HepG2 (cell line): Measurements from ENCODE around the gene VEZT. TPM values are rescaled to one million over a fixed set of nuclear protein-coding genes. Genes with fewer than 3 reads are reported as not detected.

Experiments
- ATAC-seq: fragments of 200-7000 bp; cut with Tn5 transposase; 3 replicates; pipeline ENCODE4 v1.9.1; 2020; ENCODE audit warnings: mild to moderate bottlenecking, moderate library complexity
- BruUV-seq: library from RNA; stranded (reverse); fragments of 400-500 nt; replicated peaks from 2 replicates; lab custom pipeline; 2021; lab: Mats Ljungman, UMichigan
- CTCF ChIA-PET: fragments of 300-600 bp; formaldehyde crosslinking; extraction: SDS; loops from one replicate; lab custom pipeline; 2021; ENCODE audit warnings: low total read pairs, inconsistent platforms, low intra/inter-chr PET ratio; lab: Yijun Ruan, JAX
- POLR2A ChIA-PET: fragments of 350-600 bp; sonication (Branson Sonifier 250); formaldehyde crosslinking; loops from one replicate; lab custom pipeline; 2020; ENCODE audit warnings: antibody characterized with exemption, inconsistent platforms; lab: Yijun Ruan, JAX
- DNase-seq: peaks from one replicate; pipeline ENCODE4 v3.0.0-alpha.2; 2015; ENCODE audit warnings: low spot score
- FAIRE-seq: peaks from 3 replicates; lab custom pipeline; 2011; peaks lifted over from hg19 to GRCh38; lab: Jason Lieb, UNC
- H2AFZ ChIP-seq: one replicate; pipeline ENCODE4 v1.6.1; 2011; ENCODE audit warnings: low read length, inconsistent platforms
- H3K27ac ChIP-seq: fragments of 300-600 bp; 3 replicates; pipeline ENCODE4 v1.8.0; 2011; ENCODE audit warnings: mixed run types, mild to moderate bottlenecking, mixed read lengths, low read length, inconsistent platforms; ENCODE audit not compliant: insufficient read depth; ENCODE audit errors: extremely low read length
- H3K27me3 ChIP-seq, 2 experiments: fragments of 200-600 bp in 1 of 2; 2 replicates in 1 of 2; 3 replicates in 1 of 2; pipeline versions ENCODE4 v1.6.0 to v1.8.0; 2011; ENCODE audit warnings: low read length in 2 of 2, mild to moderate bottlenecking in 2 of 2, moderate library complexity in 2 of 2, inconsistent platforms in 1 of 2; ENCODE audit not compliant: insufficient read depth in 2 of 2, control insufficient read depth in 1 of 2
- H3K36me3 ChIP-seq, 2 experiments: fragments of 200-600 bp in 1 of 2; replicated peaks in 1 of 2; 2 replicates in 1 of 2; 3 replicates in 1 of 2; pipeline versions ENCODE4 v1.5.1 to v1.8.0; 2011; ENCODE audit warnings: low read length in 2 of 2, inconsistent platforms in 1 of 2; ENCODE audit not compliant: insufficient read depth in 2 of 2, control insufficient read depth in 1 of 2
- H3K4me1 ChIP-seq: 2 replicates; pipeline ENCODE4 v1.5.1; 2012; ENCODE audit warnings: low read length, inconsistent platforms; ENCODE audit not compliant: insufficient read depth
- H3K4me2 ChIP-seq: 2 replicates; pipeline ENCODE4 v1.6.0; 2011; ENCODE audit warnings: low read depth, low read length, inconsistent platforms
- H3K4me3 ChIP-seq, 3 experiments: fragments of 200-600 bp in 1 of 3; sonication (generic), shearing (Covaris generic) in 1 of 3; replicated peaks in 1 of 3; 2 replicates each; pipeline ENCODE4 v1.5.1; 2011 to 2016; ENCODE audit warnings: low read length in 3 of 3, inconsistent platforms in 2 of 3, low read depth in 2 of 3, mild to moderate bottlenecking in 2 of 3, control low read depth in 1 of 3, mixed read lengths in 1 of 3; ENCODE audit not compliant: insufficient read depth in 1 of 3
- H3K79me2 ChIP-seq: one replicate; pipeline ENCODE4 v1.6.1; 2011; ENCODE audit warnings: low read length, inconsistent platforms; ENCODE audit not compliant: insufficient read depth
- H3K9ac ChIP-seq: 2 replicates; pipeline ENCODE4 v1.6.0; 2011; ENCODE audit warnings: mild to moderate bottlenecking, low read depth, low read length, inconsistent platforms; ENCODE audit not compliant: insufficient read depth
- H3K9me3 ChIP-seq: 2 replicates; pipeline ENCODE4 v1.5.1; 2012; ENCODE audit warnings: mild to moderate bottlenecking, low read length
- H4K20me1 ChIP-seq: 2 replicates; pipeline ENCODE4 v1.6.0; 2011; ENCODE audit warnings: inconsistent platforms, mild to moderate bottlenecking, low read length, moderate library complexity; ENCODE audit not compliant: insufficient read depth
- GTF2F1 ChIP-seq: fragments of 150-350 bp; IDR thresholded peaks from 2 replicates; pipeline ENCODE4 v1.6.1; 2014; ENCODE audit warnings: low read length
- NFRKB ChIP-seq: fragments of 450-650 bp; IDR thresholded peaks from 2 replicates; pipeline ENCODE4 v1.6.1; 2017
- SETDB1 ChIP-seq: sonication (generic); formaldehyde crosslinking; IDR thresholded peaks from 2 replicates; pipeline ENCODE4 v1.5.1; 2020; ENCODE audit warnings: missing genetic modification reagents, mild to moderate bottlenecking, borderline replicate concordance
- ZC3H13 ChIP-seq: sonication (generic); formaldehyde crosslinking; IDR thresholded peaks from 2 replicates; pipeline ENCODE4 v1.8.1; 2023; ENCODE audit warnings: mild to moderate bottlenecking, missing genetic modification reagents, moderate library complexity
- ZNF235 ChIP-seq: sonication (generic); formaldehyde crosslinking; IDR thresholded peaks from 2 replicates; pipeline ENCODE4 v1.8.1; 2023; ENCODE audit warnings: mild to moderate bottlenecking, missing genetic modification reagents, borderline replicate concordance
- ZNF274 ChIP-seq: sonication (generic); formaldehyde crosslinking; IDR thresholded peaks from 2 replicates; pipeline ENCODE4 v1.5.1; 2020; ENCODE audit warnings: mild to moderate bottlenecking, missing genetic modification reagents
- ZNF367 ChIP-seq: sonication (generic); formaldehyde crosslinking; IDR thresholded peaks from 2 replicates; pipeline ENCODE4 v1.4.0; 2020; ENCODE audit warnings: missing genetic modification reagents, borderline replicate concordance
- ZNF737 ChIP-seq: sonication (generic); formaldehyde crosslinking; IDR thresholded peaks from 2 replicates; pipeline ENCODE4 v1.5.0; 2020; ENCODE audit warnings: missing genetic modification reagents, mild to moderate bottlenecking, borderline replicate concordance
- WGBS: methylation state at CpG from one replicate; pipeline ENCODE4 v1.1.6; 2017; ENCODE audit warnings: low lambda C conversion rate; 5-methylcytosine and 5-hydroxymethylcytosine counted together
- in situ Hi-C: cut with HindIII; loops from 2 replicates; pipeline ENCODE4 v1.10.0; 2017; ENCODE audit warnings: low pct_unique_long_range_greater_than_20kb; ENCODE audit not compliant: extremely low pct_ligation_motif_present
- intact Hi-C: fragments of 100-400 bp; cut with micrococcal nuclease; formaldehyde crosslinking; loops from one replicate; pipeline ENCODE4 v1.10.0; 2022; ENCODE audit not compliant: unreplicated experiment
- polyA plus RNA-seq, 8 experiments: library from polyadenylated mRNA; depleted of rRNA in 3 of 8; stranded (reverse) in 7 of 8; unstranded in 1 of 8; fragments of >200 nt; fragmentation: Illumina TruSeq in 4 of 8; extraction: Trizol in 4 of 8; gene quantifications; 2 replicates each; pipeline versions ENCODE4 v1.2.1 to v1.2.3, GENCODE V29; 2011 to 2016; ENCODE audit warnings: low read depth in 4 of 8, missing spikeins in 1 of 8, mixed read lengths in 1 of 8; ENCODE audit not compliant: insufficient read depth in 1 of 8
- total RNA-seq, 5 experiments: library from RNA; depleted of rRNA; stranded (reverse); fragments of >200 nt; fragmentation: Illumina TruSeq; extraction: Trizol; gene quantifications; 2 replicates each; pipeline ENCODE4 v1.2.3, GENCODE V29; 2016; ENCODE audit warnings: low read depth in 1 of 5
- TF ChIP-seq, protein P1 (sequence below): sonication (generic); formaldehyde crosslinking; IDR thresholded peaks from 2 replicates; pipeline ENCODE4 v1.4.0; 2020; ENCODE audit warnings: missing genetic modification reagents, borderline replicate concordance
- TF ChIP-seq, protein P2 (sequence below): sonication (generic); formaldehyde crosslinking; IDR thresholded peaks from 2 replicates; pipeline ENCODE4 v1.5.0; 2020; ENCODE audit warnings: mild to moderate bottlenecking, missing genetic modification reagents, moderate library complexity

The VEZT gene
- total and polyA plus RNA-seq, 2 of the 13 experiments (the other 11 are each of a cell fraction or from before 2014, with no cell fraction given) = 35.5 to 51.6 TPM

DNA sequence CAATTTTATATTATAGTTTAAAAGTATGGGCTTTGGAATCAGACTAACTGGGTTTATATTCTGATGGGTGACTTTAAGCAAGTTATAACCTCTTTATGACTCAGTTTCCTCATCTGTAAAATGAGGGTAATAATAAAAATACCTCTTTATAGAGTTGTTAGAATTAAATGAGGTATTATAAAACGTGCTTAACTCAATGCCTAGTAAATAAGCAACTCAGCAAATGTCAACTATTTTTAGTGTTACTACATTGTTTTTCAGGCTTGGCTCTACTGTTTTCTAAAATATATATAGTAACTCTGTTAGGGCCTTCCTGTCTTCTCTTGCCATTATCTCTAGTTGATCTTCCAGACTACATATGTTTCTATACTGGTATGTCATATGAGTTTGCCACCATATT lies 20.5 kb downstream of the VEZT start:
- peaks cover 28% of the 10 kb centered on the region for H3K4me1 ChIP-seq
- H3K79me2 ChIP-seq = peaks cover 47% of the 10 kb centered on the region
- H3K4me2 ChIP-seq = no peak overlapping the region
- POLR2A ChIA-PET = no interaction called here
- CTCF ChIA-PET = no interaction called here
- no peak overlapping the region for H2AFZ ChIP-seq
- H3K36me3 ChIP-seq = peaks cover 2 to 3% of the 10 kb centered on the region in 2 experiments; a peak in 3 of 5 replicates
- H3K27me3 ChIP-seq = no peaks in the 10 kb centered on the region
- no peak for ATAC-seq
- H3K9me3 ChIP-seq = no peaks in the 10 kb centered on the region
- intact Hi-C loops (no loop called here), in situ Hi-C loops (no loop called here)
- H3K4me3 ChIP-seq = no peak overlapping the region
- 0 out of 2 replicates have a peak, but pooled peaks cover 5% of the 10 kb centered on the region for H4K20me1 ChIP-seq
- BruUV-seq = no TSS peak
- whole genome bisulfite sequencing = 95% methylated on average over 1 of the region's 1 CpG
- TF ChIP-seq, protein P1, sequence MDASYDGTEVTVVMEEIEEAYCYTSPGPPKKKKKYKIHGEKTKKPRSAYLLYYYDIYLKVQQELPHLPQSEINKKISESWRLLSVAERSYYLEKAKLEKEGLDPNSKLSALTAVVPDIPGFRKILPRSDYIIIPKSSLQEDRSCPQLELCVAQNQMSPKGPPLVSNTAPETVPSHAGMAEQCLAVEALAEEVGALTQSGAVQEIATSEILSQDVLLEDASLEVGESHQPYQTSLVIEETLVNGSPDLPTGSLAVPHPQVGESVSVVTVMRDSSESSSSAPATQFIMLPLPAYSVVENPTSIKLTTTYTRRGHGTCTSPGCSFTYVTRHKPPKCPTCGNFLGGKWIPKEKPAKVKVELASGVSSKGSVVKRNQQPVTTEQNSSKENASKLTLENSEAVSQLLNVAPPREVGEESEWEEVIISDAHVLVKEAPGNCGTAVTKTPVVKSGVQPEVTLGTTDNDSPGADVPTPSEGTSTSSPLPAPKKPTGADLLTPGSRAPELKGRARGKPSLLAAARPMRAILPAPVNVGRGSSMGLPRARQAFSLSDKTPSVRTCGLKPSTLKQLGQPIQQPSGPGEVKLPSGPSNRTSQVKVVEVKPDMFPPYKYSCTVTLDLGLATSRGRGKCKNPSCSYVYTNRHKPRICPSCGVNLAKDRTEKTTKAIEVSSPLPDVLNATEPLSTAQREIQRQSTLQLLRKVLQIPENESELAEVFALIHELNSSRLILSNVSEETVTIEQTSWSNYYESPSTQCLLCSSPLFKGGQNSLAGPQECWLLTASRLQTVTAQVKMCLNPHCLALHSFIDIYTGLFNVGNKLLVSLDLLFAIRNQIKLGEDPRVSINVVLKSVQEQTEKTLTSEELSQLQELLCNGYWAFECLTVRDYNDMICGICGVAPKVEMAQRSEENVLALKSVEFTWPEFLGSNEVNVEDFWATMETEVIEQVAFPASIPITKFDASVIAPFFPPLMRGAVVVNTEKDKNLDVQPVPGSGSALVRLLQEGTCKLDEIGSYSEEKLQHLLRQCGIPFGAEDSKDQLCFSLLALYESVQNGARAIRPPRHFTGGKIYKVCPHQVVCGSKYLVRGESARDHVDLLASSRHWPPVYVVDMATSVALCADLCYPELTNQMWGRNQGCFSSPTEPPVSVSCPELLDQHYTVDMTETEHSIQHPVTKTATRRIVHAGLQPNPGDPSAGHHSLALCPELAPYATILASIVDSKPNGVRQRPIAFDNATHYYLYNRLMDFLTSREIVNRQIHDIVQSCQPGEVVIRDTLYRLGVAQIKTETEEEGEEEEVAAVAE (CRISPR knock-in tag) = no peak
- TF ChIP-seq ZNF274 (CRISPR knock-in tag) = no peak
- TF ChIP-seq ZNF367 (CRISPR knock-in tag) = no peak
- no peak for TF ChIP-seq GTF2F1
- TF ChIP-seq ZNF737 (CRISPR knock-in tag) = no peak
- TF ChIP-seq ZNF235 (CRISPR knock-in tag) = no peak
- TF ChIP-seq, protein P2, sequence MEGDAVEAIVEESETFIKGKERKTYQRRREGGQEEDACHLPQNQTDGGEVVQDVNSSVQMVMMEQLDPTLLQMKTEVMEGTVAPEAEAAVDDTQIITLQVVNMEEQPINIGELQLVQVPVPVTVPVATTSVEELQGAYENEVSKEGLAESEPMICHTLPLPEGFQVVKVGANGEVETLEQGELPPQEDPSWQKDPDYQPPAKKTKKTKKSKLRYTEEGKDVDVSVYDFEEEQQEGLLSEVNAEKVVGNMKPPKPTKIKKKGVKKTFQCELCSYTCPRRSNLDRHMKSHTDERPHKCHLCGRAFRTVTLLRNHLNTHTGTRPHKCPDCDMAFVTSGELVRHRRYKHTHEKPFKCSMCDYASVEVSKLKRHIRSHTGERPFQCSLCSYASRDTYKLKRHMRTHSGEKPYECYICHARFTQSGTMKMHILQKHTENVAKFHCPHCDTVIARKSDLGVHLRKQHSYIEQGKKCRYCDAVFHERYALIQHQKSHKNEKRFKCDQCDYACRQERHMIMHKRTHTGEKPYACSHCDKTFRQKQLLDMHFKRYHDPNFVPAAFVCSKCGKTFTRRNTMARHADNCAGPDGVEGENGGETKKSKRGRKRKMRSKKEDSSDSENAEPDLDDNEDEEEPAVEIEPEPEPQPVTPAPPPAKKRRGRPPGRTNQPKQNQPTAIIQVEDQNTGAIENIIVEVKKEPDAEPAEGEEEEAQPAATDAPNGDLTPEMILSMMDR (CRISPR knock-in tag) = no peak
- TF ChIP-seq ZC3H13 (CRISPR knock-in tag) = no peak
- TF ChIP-seq SETDB1 (CRISPR knock-in tag) = no peak
- TF ChIP-seq NFRKB = no peak
- no peak for DNase-seq
- no peak for FAIRE-seq
- H3K27ac ChIP-seq = no peak overlapping the region
- H3K9ac ChIP-seq = no peak overlapping the region
